T-helper 2 cell treated with Interferon-gamma antibody and Interleukin-4, amounts not matched to agents 5 μg/mL and 100 μg/mL, for 36 hours (primary cell): Measurements from ENCODE around the gene SIAE.

Experiments used
- DNase-seq: peaks from one replicate; pipeline ENCODE4 v3.0.0; 2021; ENCODE audit warnings: low spot score
- H3K27ac Mint-ChIP-seq: one replicate; pipeline ENCODE4 v1.8.0; 2021; ENCODE audit warnings: mild to moderate bottlenecking, mixed read lengths
- H3K27me3 Mint-ChIP-seq: one replicate; pipeline ENCODE4 v1.8.0; 2021; ENCODE audit warnings: low read depth, mixed read lengths
- H3K36me3 Mint-ChIP-seq: one replicate; pipeline ENCODE4 v1.8.0; 2021; ENCODE audit warnings: low read depth, mixed read lengths
- H3K4me1 Mint-ChIP-seq: one replicate; pipeline ENCODE4 v1.8.0; 2021; ENCODE audit warnings: low read depth, mixed read lengths
- H3K4me3 Mint-ChIP-seq: one replicate; pipeline ENCODE4 v1.8.0; 2022; ENCODE audit warnings: mild to moderate bottlenecking, moderate library complexity, mixed read lengths
- H3K9me3 Mint-ChIP-seq: one replicate; pipeline ENCODE4 v1.8.0; 2021; ENCODE audit warnings: mixed read lengths

SIAE gene, protein sequence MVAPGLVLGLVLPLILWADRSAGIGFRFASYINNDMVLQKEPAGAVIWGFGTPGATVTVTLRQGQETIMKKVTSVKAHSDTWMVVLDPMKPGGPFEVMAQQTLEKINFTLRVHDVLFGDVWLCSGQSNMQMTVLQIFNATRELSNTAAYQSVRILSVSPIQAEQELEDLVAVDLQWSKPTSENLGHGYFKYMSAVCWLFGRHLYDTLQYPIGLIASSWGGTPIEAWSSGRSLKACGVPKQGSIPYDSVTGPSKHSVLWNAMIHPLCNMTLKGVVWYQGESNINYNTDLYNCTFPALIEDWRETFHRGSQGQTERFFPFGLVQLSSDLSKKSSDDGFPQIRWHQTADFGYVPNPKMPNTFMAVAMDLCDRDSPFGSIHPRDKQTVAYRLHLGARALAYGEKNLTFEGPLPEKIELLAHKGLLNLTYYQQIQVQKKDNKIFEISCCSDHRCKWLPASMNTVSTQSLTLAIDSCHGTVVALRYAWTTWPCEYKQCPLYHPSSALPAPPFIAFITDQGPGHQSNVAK

GRCh38 chr11:124673333-124674167 is at the start of gene SIAE, which contains the start of gene SPA17:
SIAE (minus strand) TSS chr11:124673739; CDS start chr11:124673708, 31 bp downstream.
SPA17 (plus strand) TSS chr11:124673904; CDS start chr11:124675265, 1,361 bp downstream.
- Mint-ChIP-seq H3K4me3 (peak within 1 kb of the TSS; percentile 90), H3K4me1 (peaks cover 30% of the 10 kb centered on the region), H3K27me3 (peaks cover 2% of the 10 kb centered on the region), H3K9me3 (no peaks in the 10 kb centered on the region), H3K36me3 (no peaks in the 10 kb centered on the region), H3K27ac (peak within 1 kb of the TSS; percentile 91)
- DNase-seq = peak; percentile 90

DNA sequence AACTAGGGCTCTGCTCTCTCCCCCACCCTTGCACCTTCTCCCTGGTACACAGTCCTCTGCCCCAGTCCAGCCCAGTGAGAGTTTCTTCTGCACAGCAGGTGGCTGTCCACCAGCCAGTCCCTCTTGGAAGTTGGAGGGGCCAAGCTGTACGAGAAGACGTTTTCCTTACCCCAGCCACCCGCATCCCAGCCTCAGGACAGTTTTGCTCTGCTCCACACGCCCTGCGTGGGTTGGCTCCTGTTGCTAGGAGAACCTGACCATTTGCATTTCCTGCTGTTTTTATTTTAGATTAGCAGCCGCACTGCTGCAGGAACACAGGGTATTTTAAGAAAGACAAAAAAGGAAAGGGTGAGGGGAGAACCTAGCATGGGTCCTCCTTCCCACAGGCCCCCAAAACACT is 48.6 kb upstream of the SIAE start:
- Mint-ChIP-seq H3K4me1 (peaks cover 6% of the 10 kb centered on the region), H3K27ac (no peak overlapping the region), H3K27me3 (peaks cover 70% of the 10 kb centered on the region), H3K4me3 (no peak overlapping the region), H3K36me3 (peaks cover 2% of the 10 kb centered on the region), H3K9me3 (no peaks in the 10 kb centered on the region)
- DNase-seq = no peak

GRCh38 chr11:124719534-124719933 is 46.0 kb upstream of the SIAE start:
- Mint-ChIP-seq H3K4me3 (no peak overlapping the region), H3K4me1 (peaks cover 6% of the 10 kb centered on the region), H3K9me3 (no peaks in the 10 kb centered on the region), H3K36me3 (peaks cover 2% of the 10 kb centered on the region), H3K27me3 (peaks cover 72% of the 10 kb centered on the region), H3K27ac (no peak overlapping the region)
- DNase-seq = no peak

GRCh38 chr11:124718801-124719200 is 45.3 kb upstream of the SIAE start:
- H3K4me1 Mint-ChIP-seq = peaks cover 6% of the 10 kb centered on the region
- H3K27ac Mint-ChIP-seq = no peak overlapping the region
- no peaks in the 10 kb centered on the region for H3K9me3 Mint-ChIP-seq
- no peak for DNase-seq
- peaks cover 76% of the 10 kb centered on the region for H3K27me3 Mint-ChIP-seq
- H3K4me3 Mint-ChIP-seq = no peak overlapping the region
- peaks cover 2% of the 10 kb centered on the region for H3K36me3 Mint-ChIP-seq

- Mint-ChIP-seq H3K27me3 (peaks cover 76% of the 10 kb centered on the region), H3K9me3 (no peaks in the 10 kb centered on the region), H3K36me3 (peaks cover 2% of the 10 kb centered on the region), H3K4me3 (peak overlapping the region; percentile 73), H3K4me1 (peaks cover 6% of the 10 kb centered on the region), H3K27ac (no peak overlapping the region)
- no peak for DNase-seq
Observed at GRCh38 chr11:124717786-124718651, 44.5 kb upstream of the SIAE start.

GRCh38 chr11:124717421-124717785 is 43.9 kb upstream of the SIAE start:
- Mint-ChIP-seq H3K4me1 (peaks cover 6% of the 10 kb centered on the region), H3K27me3 (peaks cover 72% of the 10 kb centered on the region), H3K4me3 (peak overlapping the region; percentile 73), H3K27ac (no peak overlapping the region), H3K9me3 (no peaks in the 10 kb centered on the region), H3K36me3 (peaks cover 2% of the 10 kb centered on the region)
- no peak for DNase-seq

- Mint-ChIP-seq H3K4me1 (peaks cover 6% of the 10 kb centered on the region), H3K27ac (no peak overlapping the region), H3K9me3 (no peaks in the 10 kb centered on the region), H3K4me3 (no peak overlapping the region), H3K36me3 (peaks cover 2% of the 10 kb centered on the region), H3K27me3 (peaks cover 66% of the 10 kb centered on the region)
- no peak for DNase-seq
Observed at GRCh38 chr11:124716591-124716990, 43.1 kb upstream of the SIAE start.

- no peaks in the 10 kb centered on the region for H3K36me3 Mint-ChIP-seq
- no peak for DNase-seq
- H3K4me3 Mint-ChIP-seq = no peak overlapping the region
- no peak overlapping the region for H3K27ac Mint-ChIP-seq
- H3K9me3 Mint-ChIP-seq = no peaks in the 10 kb centered on the region
- peaks cover 39% of the 10 kb centered on the region for H3K27me3 Mint-ChIP-seq
- H3K4me1 Mint-ChIP-seq = no peaks in the 10 kb centered on the region
Observed at GRCh38 chr11:124712392-124712791, 38.9 kb upstream of the SIAE start.

DNA sequence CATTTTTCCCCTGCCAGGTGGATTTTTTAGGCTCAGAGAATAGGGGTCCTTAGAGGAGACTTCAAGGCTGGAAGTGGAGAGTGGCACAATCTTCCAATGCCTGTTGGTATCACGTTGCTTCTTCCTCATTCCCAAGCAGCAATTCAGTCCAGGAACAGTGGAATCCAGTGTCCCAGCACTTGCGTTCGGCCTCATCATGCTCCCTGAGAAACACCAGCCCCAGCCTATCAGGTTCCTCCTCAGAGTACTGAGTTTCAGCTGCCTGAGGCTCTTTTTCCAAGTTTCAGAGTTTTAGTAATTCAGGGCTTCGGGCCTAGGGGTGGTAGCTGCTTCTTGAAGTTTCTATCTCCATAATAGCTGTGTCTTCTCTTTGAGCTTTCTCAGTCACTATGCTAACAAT is 34.3 kb upstream of the SIAE start:
- no peak overlapping the region for H3K4me3 Mint-ChIP-seq
- peaks cover 12% of the 10 kb centered on the region for H3K27me3 Mint-ChIP-seq
- H3K4me1 Mint-ChIP-seq = no peaks in the 10 kb centered on the region
- DNase-seq = no peak
- H3K27ac Mint-ChIP-seq = no peak overlapping the region
- no peaks in the 10 kb centered on the region for H3K36me3 Mint-ChIP-seq
- H3K9me3 Mint-ChIP-seq = no peaks in the 10 kb centered on the region

GRCh38 chr11:124700028-124700427 is 26.5 kb upstream of the SIAE start:
- Mint-ChIP-seq H3K4me3 (no peak overlapping the region), H3K36me3 (no peaks in the 10 kb centered on the region), H3K4me1 (no peaks in the 10 kb centered on the region), H3K27ac (no peak overlapping the region), H3K27me3 (peaks cover 20% of the 10 kb centered on the region), H3K9me3 (no peaks in the 10 kb centered on the region)
- no peak for DNase-seq

DNA sequence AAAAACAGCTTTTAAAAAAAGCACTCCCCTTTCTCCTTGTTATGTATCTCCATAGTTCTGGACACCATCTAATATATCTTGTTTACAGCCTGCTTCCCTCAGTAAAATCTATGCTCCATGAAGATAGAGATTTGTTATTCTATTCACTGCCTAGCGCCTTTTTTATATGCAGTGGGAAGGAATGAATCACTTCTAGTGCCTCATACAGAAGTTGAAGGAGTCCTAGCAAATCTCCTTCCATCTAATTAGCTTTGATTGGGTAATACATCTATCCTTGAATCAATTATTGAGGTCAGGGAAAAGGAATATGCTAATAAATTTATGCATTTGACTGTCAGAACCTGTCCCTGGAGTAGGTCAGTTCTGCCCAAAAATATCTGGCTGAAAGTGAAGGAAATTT is 26.0 kb upstream of the SIAE start:
- Mint-ChIP-seq H3K36me3 (no peaks in the 10 kb centered on the region), H3K4me1 (no peaks in the 10 kb centered on the region), H3K9me3 (no peaks in the 10 kb centered on the region), H3K27me3 (peaks cover 20% of the 10 kb centered on the region), H3K4me3 (no peak overlapping the region), H3K27ac (no peak overlapping the region)
- DNase-seq = no peak

DNA sequence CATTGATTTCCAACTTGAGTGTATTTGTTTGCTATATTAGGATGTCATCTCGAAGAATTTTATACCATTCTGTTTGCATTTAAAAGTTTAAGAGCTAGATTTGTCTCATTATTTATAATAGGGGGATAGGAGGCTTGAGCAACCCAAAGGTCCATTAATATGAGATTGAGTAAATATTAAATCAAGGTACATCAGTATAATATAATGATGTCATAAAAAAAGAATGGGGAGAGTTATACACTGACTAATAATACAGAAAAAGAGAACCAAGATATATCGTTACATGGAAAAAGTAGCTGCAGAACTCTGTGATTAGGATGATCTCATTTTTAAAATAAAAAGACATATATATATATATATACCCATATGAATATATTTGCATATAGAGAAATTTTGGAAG is 19.6 kb upstream of the SIAE start:
- H3K4me3 Mint-ChIP-seq = no peak overlapping the region
- H3K9me3 Mint-ChIP-seq = no peaks in the 10 kb centered on the region
- H3K4me1 Mint-ChIP-seq = no peaks in the 10 kb centered on the region
- DNase-seq = no peak
- H3K36me3 Mint-ChIP-seq = no peaks in the 10 kb centered on the region
- H3K27me3 Mint-ChIP-seq = peaks cover 4% of the 10 kb centered on the region
- H3K27ac Mint-ChIP-seq = no peak overlapping the region

DNA sequence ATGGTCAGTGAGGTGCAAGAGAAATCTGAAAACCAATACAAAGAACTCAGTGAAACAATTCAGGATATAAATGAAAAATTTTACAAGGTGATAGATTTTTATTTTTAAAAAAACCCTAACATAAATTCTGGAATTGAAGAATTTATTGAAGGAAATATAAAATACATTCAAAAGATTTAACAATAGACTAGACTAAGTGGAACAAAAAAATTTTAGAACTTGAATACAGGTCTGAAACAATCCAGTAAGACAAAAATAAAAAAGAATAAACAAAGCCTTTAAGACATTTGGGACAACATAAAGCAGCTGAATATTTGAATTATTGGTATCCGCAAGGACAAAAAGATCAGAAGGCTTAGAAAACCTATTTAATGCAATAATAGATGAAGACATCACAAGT is 8.9 kb upstream of the SIAE start:
- Mint-ChIP-seq H3K36me3 (peaks cover 2% of the 10 kb centered on the region), H3K4me3 (no peak overlapping the region), H3K27me3 (peaks cover 7% of the 10 kb centered on the region), H3K9me3 (peaks cover 28% of the 10 kb centered on the region), H3K4me1 (no peaks in the 10 kb centered on the region), H3K27ac (no peak overlapping the region)
- no peak for DNase-seq
